GM19468 (cell line): ENCODE measurements around the gene C20orf204.

Experiments
- ATAC-seq: cut with Tn5 transposase; IDR thresholded peaks from one replicate; pipeline ENCODE4 v1.9.1; 2021; ENCODE audit warnings: mild to moderate bottlenecking, moderate library complexity, moderate number of reproducible peaks; ENCODE audit not compliant: unreplicated experiment; ENCODE audit errors: extremely low read depth

C20orf204 gene

DNA sequence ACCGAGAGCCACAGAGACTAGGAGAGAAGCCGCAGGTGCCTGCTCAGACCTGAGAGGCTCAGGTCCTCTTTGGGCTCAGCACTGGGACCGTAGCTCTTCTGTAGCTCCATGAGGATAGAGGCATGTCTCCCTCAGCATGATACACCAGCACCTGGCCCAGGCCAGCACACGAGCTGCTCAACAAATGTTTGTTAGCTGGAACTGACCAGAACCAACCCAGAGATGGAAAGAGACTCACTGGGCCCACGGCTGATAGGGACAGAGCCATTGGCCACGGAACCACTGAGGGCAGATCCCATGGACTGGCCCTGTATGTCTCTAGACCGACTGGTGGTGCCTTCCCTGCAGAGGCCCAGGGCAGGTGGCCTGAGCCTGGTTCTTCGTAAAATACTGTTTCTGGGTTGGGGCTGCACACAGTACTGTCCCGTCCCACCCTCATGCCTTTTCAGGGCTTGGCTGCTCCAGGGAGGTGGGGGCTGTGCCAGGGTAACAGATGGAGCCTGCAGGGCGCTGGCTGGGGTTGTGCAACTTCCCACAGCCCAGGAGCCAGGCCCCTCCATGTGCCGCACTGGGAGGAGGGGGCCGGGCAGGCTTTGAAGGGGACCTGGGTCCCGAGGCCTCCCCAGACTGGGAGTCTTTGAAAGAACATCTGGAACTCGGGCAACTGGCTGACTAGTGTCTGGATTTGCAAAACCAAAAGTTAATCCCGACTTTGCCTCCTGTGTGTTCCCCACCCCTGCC lies 5.2 kb downstream of the C20orf204 start:
- ATAC-seq, result no peak

DNA sequence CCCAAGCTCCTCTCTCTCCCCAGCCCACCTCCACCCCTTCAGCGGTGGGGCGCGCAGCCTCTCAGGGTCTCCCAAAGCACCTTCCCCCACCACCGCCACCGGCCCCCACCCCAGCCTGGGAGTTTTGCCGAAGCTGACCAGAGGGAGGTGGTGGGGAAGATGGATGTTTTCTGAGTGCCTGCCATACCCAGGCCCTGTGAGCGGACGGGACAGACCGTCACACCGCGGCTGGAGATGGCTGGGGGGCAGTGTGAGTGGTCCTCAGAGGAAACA lies 5.7 kb downstream of the C20orf204 start:
- no peak for ATAC-seq

GRCh38 chr20:64042054-64042781 lies 6.2 kb downstream of the C20orf204 start:
- ATAC-seq, result no peak

GRCh38 chr20:64043768-64044167 lies 7.8 kb downstream of the C20orf204 start:
- ATAC-seq, result no peak

- ATAC-seq, result no peak
These were observed 8.7 kb downstream of the C20orf204 start for GRCh38 chr20:64044484-64045247.

GRCh38 chr20:64045346-64046011 lies 9.5 kb downstream of the C20orf204 start:
- ATAC-seq, result no peak

DNA sequence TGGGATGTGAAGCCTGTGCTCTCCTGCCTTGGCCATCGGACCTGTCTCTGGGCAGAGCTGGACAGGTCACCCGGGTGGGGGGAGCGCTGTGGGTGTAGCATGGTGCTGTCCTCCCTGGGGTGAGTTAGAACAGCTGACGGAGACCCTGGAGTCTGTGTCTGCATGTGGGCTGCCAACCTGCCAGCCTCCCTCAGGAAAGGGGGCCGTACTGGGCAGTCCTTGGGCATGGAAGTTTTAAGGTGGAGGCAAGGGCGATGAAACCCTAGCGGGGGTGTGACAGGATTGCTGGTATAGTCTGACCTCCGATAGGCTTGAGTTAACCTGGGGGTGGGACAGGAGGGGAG lies 11.0 kb downstream of the C20orf204 start:
- ATAC-seq, result no peak

- no peak for ATAC-seq
These were observed 12.0 kb downstream of the C20orf204 start for GRCh38 chr20:64047968-64048401.

- no peak for ATAC-seq
These were observed 12.5 kb downstream of the C20orf204 start for GRCh38 chr20:64048402-64049044.

DNA sequence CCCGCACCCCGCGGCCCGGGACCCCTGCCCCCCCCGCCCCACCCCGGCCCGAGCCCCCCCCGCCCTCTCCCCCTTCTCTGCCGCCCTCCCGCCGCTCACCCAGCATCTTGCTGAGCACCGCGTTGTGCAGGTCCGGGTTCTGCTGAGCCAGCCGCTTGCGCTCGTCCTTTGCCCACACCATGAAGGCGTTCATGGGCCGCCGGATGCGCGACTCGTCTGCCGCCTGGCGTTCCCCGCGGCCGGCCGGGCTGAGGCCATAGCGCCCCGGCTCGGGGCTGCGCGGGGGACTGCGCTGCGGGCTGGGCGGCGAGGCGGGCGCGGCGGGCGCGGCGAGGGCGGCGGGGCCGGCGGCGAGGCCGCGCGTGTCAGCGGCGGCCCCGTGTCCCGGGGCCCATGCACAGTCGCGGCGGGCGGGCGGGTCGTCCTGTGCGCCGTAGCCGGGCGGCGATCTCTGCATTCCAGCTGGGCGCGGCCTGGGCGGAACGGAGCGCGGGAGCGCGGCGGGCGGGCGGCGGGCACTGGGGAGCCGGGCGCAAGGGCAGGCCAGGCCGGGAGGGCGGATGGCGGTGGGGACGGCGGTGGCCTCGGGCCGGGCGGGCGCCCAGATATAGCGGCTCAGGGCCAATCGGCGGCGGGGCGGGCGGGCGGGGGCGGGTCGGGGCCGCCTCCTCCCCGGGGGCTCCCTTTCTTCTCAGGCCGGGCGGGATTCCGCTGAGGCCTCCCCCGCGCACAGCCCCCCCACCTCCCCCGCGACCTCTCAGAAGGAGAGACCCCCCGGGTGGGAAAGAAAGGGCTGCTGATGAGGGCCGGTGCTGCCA lies 13.3 kb downstream of the C20orf204 start, which contains the start of gene SOX18:
Gene SOX18, minus strand, starts transcription at position 580 of the 818 bp plus-strand sequence. Its CDS starts 123 bp downstream, at position 457.
- ATAC-seq, result no peak

GRCh38 chr20:64049878-64050260 lies 13.9 kb downstream of the C20orf204 start:
- ATAC-seq, result no peak

GRCh38 chr20:64050261-64051032 lies 14.5 kb downstream of the C20orf204 start:
- no peak for ATAC-seq

DNA sequence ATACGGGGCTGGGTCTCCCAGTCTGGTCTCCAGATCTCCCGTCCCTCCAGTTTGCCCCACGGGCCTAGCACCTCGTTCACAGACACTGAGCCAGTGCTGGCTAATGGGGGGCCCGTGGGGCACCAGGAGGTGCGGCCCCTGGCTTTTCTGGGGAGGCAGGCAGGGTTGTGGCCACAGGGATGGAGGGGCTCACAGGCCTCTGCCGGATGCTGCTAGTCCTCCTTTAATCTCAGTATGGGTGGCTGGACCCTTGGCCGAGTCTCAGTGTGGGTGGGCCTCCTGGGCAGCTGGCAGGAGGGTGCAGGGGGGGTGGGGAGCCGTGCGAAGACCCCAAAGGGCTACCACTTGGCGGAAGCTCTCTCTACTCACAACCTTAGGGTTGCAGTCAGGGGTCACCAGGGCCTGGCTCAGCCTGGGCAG lies 15.1 kb downstream of the C20orf204 start:
- ATAC-seq, result no peak

- ATAC-seq, result no peak
These were observed 15.8 kb downstream of the C20orf204 start for GRCh38 chr20:64051561-64052325.

- no peak for ATAC-seq
These were observed 16.3 kb downstream of the C20orf204 start for GRCh38 chr20:64052326-64052722.

- ATAC-seq, result no peak
These were observed 17.2 kb downstream of the C20orf204 start for GRCh38 chr20:64052987-64053840.
